Measurements from ENCODE around the gene ANKS1B. TPM values are rescaled to one million over a fixed set of nuclear protein-coding genes. Genes with fewer than 3 reads are reported as not detected.

The ANKS1B gene
- total RNA-seq, 1 donor from 2014 or later: 2.4 TPM

- peak overlapping the region; percentile 88 for H3K27ac Mint-ChIP-seq (ENCODE audit: unreplicated experiment)
These were observed 1163.5 kb downstream of the ANKS1B start for GRCh38 chr12:98821232-98821631.

GRCh38 chr12:98819821-98820404 is 1164.8 kb downstream of the ANKS1B start:
- Histone ChIP-seq H3K4me1 (ENCODE audit: insufficient read depth, low read length) (no peaks in the 10 kb centered on the region), H3K27me3 (ENCODE audit: insufficient read depth, low read length) (no peaks in the 10 kb centered on the region), H3K4me2 (ENCODE audit: low read length) (peak overlapping the region; percentile 16), H3K9ac (ENCODE audit: low read length) (no peak overlapping the region), H3K79me2 (ENCODE audit: insufficient read depth, low read length) (no peaks in the 10 kb centered on the region), H3K9me3 (ENCODE audit: insufficient read depth, low read depth, low read length) (no peaks in the 10 kb centered on the region), H2AFZ (ENCODE audit: low read depth, low read length) (peak overlapping the region; percentile 40), H3K27ac (ENCODE audit: low read depth, low read length) (no peak overlapping the region), H3K4me3 (ENCODE audit: insufficient read depth, low read depth, low read length) (no peak overlapping the region), H4K20me1 (ENCODE audit: insufficient read depth, low read length) (no peaks in the 10 kb centered on the region), H3K36me3 (ENCODE audit: insufficient read depth, low read length) (no peaks in the 10 kb centered on the region)
- FAIRE-seq (no peak), DNase-seq (ENCODE audit: low read depth) (peak; percentile 41)
- Mint-ChIP-seq H3K27me3 (ENCODE audit: low read depth, unreplicated experiment) (no peaks in the 10 kb centered on the region), H3K4me3 (ENCODE audit: unreplicated experiment) (no peak overlapping the region), H3K9me3 (ENCODE audit: unreplicated experiment) (peaks cover 2% of the 10 kb centered on the region), H3K27ac (ENCODE audit: unreplicated experiment) (peak overlapping the region; percentile 90), H3K4me1 (ENCODE audit: low read depth, unreplicated experiment) (peaks cover 48% of the 10 kb centered on the region), H3K36me3 (ENCODE audit: low read depth, unreplicated experiment) (no peaks in the 10 kb centered on the region)
- TF ChIP-seq EZH2 (IDR thresholded peaks at IDR 0.05; ENCODE audit: insufficient read depth, low read length): no peak

More at GRCh38 chr12:98821232-98821631, 1163.5 kb downstream of the ANKS1B start:
- Mint-ChIP-seq H3K36me3 (ENCODE audit: low read depth, unreplicated experiment) (no peaks in the 10 kb centered on the region), H3K4me1 (ENCODE audit: low read depth, unreplicated experiment) (peaks cover 48% of the 10 kb centered on the region), H3K4me3 (ENCODE audit: unreplicated experiment) (no peak overlapping the region), H3K27me3 (ENCODE audit: low read depth, unreplicated experiment) (no peaks in the 10 kb centered on the region), H3K9me3 (ENCODE audit: unreplicated experiment) (no peaks in the 10 kb centered on the region)
- DNase-seq (ENCODE audit: low read depth) (no peak), FAIRE-seq (no peak)
- H2AFZ ChIP-seq (ENCODE audit: low read depth, low read length): no peak overlapping the region
- no peaks in the 10 kb centered on the region for H3K4me1 ChIP-seq (ENCODE audit: insufficient read depth, low read length)
- no peak overlapping the region for H3K9ac ChIP-seq (ENCODE audit: low read length)
- TF ChIP-seq EZH2 (IDR thresholded peaks at IDR 0.05; ENCODE audit: insufficient read depth, low read length) (no peak), CTCF (IDR thresholded peaks at IDR 0.05; ENCODE audit: insufficient read depth, low read depth, low read length) (no peak)
- H3K4me3 ChIP-seq (ENCODE audit: insufficient read depth, low read depth, low read length): no peak overlapping the region
- H3K79me2 ChIP-seq (ENCODE audit: insufficient read depth, low read length): no peaks in the 10 kb centered on the region
- H3K27me3 ChIP-seq (ENCODE audit: insufficient read depth, low read length): no peaks in the 10 kb centered on the region
- no peak overlapping the region for H3K4me2 ChIP-seq (ENCODE audit: low read length)
- no peaks in the 10 kb centered on the region for H3K36me3 ChIP-seq (ENCODE audit: insufficient read depth, low read length)
- H3K27ac ChIP-seq (ENCODE audit: low read depth, low read length): no peak overlapping the region
- H4K20me1 ChIP-seq (ENCODE audit: insufficient read depth, low read length): no peaks in the 10 kb centered on the region
- no peaks in the 10 kb centered on the region for H3K9me3 ChIP-seq (ENCODE audit: insufficient read depth, low read depth, low read length)

GRCh38 chr12:98819071-98819470 is 1165.7 kb downstream of the ANKS1B start:
- Histone ChIP-seq H3K27me3 (ENCODE audit: insufficient read depth, low read length) (no peaks in the 10 kb centered on the region), H2AFZ (ENCODE audit: low read depth, low read length) (no peak overlapping the region), H3K9me3 (ENCODE audit: insufficient read depth, low read depth, low read length) (no peaks in the 10 kb centered on the region), H3K79me2 (ENCODE audit: insufficient read depth, low read length) (no peaks in the 10 kb centered on the region), H3K4me2 (ENCODE audit: low read length) (no peak overlapping the region), H3K27ac (ENCODE audit: low read depth, low read length) (no peak overlapping the region), H3K4me3 (ENCODE audit: insufficient read depth, low read depth, low read length) (no peak overlapping the region), H3K9ac (ENCODE audit: low read length) (no peak overlapping the region), H3K36me3 (ENCODE audit: insufficient read depth, low read length) (no peaks in the 10 kb centered on the region), H4K20me1 (ENCODE audit: insufficient read depth, low read length) (no peaks in the 10 kb centered on the region), H3K4me1 (ENCODE audit: insufficient read depth, low read length) (peaks cover 4% of the 10 kb centered on the region)
- FAIRE-seq (no peak), DNase-seq (ENCODE audit: low read depth) (no peak)
- Mint-ChIP-seq H3K4me3 (ENCODE audit: unreplicated experiment) (no peak overlapping the region), H3K27ac (ENCODE audit: unreplicated experiment) (no peak overlapping the region), H3K9me3 (ENCODE audit: unreplicated experiment) (peaks cover 2% of the 10 kb centered on the region), H3K27me3 (ENCODE audit: low read depth, unreplicated experiment) (no peaks in the 10 kb centered on the region), H3K4me1 (ENCODE audit: low read depth, unreplicated experiment) (peaks cover 43% of the 10 kb centered on the region), H3K36me3 (ENCODE audit: low read depth, unreplicated experiment) (no peaks in the 10 kb centered on the region)
- TF ChIP-seq EZH2 (IDR thresholded peaks at IDR 0.05; ENCODE audit: insufficient read depth, low read length) (no peak), CTCF (IDR thresholded peaks at IDR 0.05; ENCODE audit: insufficient read depth, low read depth, low read length) (no peak)
